ENCODE data around the gene MIDN.

MIDN gene

DNA sequence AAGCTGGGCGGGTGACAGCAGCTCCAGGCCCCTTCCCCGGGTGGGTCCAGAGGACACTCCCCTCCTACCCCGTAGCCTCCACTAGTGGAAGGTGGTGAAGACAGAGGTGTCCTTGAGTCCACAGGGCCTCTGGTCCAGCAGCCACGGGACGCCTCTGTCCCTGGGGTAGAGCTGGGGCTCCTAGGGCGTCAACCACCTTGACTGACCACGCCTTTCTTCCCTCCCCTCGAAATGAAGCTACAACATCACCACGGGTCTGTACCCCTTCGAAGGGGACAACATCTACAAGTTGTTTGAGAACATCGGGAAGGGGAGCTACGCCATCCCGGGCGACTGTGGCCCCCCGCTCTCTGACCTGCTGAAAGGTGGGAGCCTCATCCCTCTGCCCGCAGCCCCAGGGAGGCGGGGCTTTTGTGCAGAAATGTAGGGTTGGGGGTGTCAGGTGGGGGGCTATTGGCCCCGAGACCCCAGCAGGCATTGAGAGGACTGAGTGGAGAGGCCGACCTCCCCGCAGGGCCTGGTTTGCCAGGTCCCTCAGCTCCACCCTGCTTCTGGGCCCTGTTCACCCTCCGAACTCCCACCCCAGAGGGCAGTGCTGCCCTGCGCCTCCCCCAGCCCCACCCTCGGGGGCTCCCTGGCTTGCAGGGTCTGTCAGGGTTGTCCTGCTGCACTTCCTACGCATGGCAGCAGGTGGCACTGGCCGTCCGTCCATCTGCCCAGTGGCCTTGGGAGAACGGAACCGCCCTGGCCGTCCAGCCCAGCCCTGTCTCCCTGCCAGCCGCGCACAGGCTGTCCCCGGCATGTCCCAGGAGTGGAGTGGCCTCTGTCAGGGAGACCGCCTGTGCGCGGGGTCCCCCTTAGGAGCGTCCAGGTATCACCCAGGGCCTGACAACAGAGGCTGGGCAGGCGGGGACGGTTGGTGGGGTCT is 27.1 kb upstream of the MIDN start:
- no peak for DNase-seq (ENCODE audit: low read depth)

DNA sequence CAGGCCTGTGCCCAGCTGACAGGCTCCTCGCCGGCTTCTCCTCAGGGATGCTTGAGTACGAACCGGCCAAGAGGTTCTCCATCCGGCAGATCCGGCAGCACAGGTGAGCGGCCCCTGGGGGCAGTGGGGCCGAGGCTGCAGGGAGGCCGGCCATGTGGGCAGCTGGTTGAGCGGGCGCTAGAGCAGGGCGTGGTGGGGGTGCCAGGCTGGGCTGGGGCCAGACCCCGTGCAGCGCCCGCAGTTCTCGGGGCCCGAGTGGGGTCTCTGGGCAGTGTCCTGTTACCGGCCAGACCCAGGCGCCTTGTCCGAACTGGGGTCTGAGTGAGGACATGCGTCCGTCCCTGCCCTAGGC is 26.5 kb upstream of the MIDN start:
- no peak for DNase-seq (ENCODE audit: low read depth)

DNA sequence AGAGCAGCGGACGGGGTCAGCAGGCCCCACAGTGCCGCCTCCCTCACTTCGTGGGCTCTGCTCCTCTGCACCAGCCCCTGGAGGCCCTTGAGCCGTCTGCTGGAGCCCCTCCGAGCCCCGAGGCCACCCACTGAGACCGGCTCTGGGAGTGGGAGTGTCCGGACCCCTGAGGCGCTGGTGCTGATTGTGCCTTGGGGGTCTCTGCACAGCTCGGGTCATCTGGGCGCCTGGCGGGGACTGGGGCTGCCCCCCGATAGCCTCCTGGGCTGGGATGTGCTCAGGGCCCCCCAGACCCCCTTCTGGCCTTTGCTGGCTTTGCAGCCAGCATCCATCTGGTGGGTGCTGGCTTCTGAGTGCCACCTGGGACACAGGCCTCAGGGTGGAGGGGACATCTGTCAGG is 26.0 kb upstream of the MIDN start:
- DNase-seq (ENCODE audit: low read depth), result no peak

DNA sequence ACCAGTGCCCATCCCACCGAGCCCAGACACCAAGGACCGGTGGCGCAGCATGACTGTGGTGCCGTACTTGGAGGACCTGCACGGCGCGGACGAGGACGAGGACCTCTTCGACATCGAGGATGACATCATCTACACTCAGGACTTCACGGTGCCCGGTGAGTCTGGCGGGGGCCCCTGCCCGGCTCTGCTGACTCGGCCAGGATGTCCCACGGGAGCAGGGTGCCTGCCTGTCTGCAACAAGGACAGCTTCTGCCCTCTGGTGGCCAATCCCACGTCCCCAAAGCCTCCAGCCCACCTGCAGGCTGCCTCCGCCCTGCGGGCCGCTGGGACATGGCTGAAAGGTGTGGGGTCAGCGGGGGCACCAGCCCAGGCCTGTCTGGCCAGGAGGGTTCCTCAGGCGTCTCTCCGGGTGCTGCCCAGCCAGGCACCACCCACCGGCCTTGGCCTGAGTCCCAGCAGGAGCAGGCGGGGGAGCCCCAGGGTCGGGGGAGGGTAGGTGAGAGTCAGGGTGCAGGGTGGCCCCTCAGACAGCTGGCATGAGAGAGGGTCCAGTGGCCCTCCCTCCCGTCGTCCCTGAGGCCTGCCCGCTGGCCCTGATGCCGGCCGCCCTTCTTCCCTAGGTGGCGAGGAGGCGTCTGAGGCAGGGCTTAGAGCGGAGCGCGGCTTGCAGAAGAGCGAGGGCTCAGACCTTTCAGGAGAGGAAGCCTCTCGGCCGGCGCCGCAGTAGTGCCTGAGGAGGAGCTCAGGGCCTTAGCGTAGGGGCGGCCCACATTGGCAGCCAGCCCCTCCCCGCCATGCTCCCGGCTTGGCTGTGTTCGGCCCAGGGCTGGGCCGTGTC is 25.1 kb upstream of the MIDN start:
- no peak for DNase-seq (ENCODE audit: low read depth)

DNA sequence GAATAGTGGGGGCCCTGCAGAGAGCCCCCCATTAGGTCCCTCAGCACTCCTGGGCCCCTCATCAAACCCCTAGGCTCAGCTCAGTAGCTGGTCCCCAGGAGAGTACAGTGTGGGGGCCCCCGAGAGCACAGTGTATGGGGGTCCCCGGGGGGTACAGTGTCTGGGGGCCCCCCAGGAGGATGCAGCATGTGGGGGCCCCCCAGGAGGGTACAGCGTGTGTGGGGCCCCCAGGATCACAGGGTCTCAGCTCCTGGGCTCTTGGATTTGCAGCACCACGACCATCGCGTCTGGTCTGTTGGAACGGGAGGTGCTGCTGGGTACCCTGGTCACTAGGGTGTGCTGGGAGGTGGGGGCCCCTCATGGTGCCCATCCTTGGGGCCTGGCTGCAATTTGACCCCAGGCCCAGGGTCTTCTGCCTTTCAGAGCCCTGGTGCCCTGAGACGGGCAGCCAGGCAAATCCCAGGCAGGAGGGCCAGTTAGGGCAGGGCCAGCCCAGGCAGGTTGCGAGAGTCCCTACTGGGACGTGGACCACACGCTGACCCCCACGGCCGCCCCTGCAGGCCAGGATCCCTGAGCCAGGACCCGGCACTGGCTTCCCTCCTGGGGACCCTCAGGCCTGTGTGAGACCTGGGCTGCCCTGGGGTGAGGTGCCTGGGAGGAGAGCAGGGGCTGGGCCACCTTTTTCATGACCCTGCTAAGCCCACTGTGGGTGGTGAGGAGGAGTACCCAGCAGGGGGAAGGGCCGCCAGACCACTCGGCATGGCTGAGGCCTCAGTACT is 24.1 kb upstream of the MIDN start:
- DNase-seq (ENCODE audit: low read depth), result no peak

DNA sequence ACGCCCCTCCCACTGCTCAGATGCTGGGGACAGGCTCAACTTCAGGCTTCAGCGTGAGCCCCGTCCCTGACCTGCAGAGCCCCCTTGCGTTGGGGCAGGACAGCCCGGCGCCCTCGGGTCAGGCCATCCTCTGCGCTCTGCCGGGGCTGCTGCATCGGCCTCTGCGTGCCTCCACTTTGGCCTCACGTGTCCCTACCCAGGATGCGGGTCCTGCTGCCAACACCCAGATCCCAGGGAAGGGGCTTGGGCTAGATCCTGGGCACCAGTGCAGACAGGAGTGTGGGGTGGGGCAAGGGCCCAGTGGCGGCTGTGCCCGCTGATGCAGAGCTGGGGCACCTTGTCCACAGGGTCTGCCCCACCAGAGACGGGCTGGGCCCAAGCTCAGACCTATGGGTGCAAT is 23.5 kb upstream of the MIDN start:
- DNase-seq (ENCODE audit: low read depth), result no peak

DNA sequence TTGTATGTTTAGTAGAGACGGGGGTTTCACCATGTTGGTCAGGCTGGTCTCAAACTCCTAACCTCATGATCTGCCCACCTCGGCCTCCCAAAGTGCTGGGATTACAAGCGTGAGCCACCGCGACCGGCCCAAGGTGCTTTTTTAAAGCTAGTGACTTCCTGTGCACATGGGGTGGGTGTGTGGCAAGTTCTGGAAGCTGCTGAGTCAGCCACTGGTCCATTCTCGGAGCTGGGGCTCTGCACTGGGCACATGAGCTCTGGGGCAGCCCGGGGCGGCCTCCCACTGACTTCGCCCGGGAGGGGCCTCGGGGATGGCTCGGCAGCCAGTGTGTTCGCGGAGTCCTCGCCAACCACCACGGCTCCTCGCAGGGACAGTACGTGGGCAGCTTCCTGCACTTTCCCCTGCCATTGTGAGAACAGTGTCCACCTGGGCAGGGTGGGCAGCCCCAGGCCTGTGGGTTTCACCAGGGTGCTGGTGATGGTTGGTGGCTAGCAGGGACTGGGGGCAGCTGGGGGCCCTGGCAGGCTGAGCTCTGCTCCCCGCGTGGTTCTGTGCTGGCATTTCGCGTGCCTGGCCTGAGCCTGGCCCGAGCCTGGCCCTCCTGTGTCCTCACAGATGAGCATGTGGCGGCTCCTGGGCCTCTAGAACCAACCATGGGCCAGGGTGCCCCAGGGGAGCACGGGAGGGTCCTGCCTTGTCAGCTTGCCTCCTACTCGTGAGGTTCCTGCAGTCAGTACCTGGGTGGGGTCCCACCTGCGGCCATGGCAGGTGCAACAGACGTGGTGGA is 22.8 kb upstream of the MIDN start:
- DNase-seq (ENCODE audit: low read depth), result no peak

DNA sequence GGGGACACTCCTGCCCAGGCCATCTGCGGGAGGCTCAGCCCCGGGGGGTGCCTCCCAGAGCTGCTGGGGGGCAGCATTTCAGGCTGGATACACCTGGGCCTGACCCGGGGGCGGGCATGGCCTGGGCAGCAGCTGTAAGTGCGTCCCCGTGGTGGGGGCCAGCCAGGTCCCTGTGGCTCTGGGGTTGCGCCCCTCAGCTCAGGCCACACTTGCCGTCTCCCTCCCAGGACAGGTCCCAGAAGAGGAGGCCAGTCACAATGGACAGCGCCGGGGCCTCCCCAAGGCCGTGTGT is 22.2 kb upstream of the MIDN start:
- no peak for DNase-seq (ENCODE audit: low read depth)

DNA sequence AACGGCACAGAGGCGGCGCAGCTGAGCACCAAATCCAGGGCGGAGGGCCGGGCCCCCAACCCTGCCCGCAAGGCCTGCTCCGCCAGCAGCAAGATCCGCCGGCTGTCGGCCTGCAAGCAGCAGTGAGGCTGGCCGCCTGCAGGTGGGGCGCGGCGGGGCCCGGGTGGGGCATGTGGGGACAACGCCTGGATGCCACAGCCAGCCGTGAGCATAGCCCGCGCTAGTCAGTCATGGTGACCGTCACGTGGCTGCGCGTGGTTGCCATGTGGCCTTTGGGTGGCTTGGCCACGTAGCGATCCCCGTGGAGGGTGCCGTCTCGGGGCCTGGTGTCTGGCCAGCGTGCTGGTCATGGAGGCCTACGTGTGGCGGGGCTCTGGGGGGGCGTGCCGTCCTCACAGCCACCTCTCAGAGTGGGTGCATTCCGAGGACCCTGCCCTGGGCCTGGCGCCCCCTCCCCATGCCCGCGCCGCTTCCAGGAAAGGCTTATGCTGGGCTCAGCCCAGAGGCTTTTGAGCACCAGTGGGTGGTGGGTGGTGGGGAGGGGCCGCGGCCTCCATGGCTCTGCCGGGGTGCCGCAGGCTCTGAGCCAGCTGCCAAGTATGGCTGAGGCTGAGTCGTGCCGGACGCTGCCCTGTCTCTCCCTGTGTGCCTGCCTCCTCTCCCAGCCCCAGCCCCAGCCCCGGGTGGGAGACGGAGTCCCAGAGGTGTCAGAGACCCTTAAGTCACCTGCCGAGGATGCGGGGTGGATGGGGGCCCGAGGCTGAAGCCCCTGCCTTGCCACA is 21.7 kb upstream of the MIDN start:
- no peak for DNase-seq (ENCODE audit: low read depth)

DNA sequence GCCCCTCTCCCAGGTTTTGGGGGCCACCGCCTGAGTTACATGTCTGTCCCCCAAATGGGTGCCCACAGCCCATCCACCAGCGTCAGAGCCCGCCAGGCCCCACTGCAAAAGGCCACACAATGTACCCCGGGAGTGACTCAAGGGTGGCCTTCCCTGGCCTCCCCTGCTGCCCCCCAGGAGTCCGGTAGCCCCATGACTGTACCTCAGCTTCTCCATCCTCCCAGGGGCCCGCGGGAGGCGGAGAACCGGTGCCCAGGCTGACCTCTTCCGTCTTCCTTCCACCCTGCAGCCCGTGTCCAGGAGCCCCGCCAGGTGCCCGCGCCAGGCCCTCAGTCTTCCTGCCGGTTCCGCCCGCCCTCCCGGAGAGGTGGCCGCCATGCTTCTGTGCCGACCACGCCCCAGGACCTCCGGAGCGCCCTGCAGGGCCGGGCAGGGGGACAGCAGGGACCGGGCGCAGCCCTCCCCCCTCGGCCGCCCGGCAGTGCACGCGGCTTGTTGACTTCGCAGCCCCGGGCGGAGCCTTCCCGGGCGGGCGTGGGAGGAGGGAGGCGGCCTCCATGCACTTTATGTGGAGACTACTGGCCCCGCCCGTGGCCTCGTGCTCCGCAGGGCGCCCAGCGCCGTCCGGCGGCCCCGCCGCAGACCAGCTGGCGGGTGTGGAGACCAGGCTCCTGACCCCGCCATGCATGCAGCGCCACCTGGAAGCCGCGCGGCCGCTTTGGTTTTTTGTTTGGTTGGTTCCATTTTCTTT is 20.9 kb upstream of the MIDN start:
- DNase-seq (ENCODE audit: low read depth), result no peak

DNA sequence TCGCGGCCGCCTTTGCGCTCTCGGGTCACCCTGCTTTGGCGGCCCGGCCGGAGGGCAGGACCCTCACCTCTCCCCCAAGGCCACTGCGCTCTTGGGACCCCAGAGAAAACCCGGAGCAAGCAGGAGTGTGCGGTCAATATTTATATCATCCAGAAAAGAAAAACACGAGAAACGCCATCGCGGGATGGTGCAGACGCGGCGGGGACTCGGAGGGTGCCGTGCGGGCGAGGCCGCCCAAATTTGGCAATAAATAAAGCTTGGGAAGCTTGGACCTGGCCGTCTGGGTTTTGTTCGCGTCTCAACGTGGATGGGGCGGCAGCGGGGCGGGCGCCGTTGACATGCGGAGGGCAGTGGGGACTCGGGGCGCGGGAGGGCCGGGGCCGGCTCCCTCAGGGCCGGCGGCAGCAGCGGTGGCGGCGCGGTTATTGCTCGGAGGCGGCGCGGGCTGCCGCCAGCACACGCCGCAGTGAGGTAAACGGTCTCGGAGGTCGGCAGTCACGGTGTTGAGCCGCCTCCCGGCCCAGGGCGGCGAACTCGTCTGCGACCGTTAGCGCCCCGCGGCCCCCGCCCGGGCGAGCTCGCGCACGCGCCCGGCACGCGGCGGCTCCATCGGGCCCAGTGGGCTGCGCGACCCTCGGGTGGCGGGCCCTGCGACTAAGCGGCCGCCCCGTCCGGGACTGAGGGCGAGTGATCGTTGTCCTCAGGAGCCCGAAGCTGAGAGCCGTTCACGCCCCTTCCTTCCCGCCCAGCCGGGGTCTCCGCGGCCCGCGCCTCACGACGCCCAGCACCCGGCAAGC is 20.0 kb upstream of the MIDN start:
- no peak for DNase-seq (ENCODE audit: low read depth)

DNA sequence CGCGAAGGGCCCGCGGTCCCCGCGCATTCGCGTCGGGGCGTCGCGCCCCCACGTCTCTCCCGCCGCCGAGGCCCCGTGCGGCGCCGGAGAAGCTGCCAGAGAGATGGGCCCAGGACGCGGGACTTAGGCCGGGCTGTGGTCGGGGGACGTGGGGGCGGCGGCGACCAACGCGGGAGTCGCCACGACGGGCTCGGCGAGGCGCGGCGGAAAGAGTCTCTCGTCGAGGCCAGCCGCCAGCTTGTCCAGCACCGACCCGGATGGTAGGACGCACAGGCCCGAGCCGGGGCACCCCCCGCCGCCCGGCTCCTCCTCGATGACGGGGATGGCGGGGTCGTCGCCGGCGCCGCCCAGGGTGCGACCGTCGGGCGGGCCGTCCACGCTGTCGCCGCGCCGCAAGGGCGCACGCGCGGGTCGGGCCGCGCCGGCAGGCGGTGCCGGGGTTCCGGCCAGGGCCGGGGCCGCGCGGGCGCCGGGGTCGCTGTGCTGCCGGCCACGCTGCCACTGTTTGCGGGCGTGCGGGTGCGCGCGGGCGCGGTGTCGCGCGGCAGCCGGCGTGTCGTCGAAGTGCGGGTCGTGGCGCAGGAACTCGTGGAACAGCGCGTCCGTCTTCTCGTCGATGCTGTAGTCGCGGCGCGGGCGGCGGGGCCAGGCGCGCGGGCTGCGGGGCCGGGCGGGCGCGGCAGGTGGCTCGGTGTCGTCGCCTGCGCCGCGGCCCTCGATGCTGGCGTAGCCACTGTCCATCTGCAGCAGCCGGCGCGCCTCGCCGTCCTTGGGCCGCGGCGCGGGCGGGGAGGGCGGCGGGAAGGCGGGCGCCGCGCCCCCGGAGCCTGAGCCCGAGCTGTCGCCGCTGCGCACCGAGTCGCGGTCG is 19.1 kb upstream of the MIDN start:
- no peak for DNase-seq (ENCODE audit: low read depth)

DNA sequence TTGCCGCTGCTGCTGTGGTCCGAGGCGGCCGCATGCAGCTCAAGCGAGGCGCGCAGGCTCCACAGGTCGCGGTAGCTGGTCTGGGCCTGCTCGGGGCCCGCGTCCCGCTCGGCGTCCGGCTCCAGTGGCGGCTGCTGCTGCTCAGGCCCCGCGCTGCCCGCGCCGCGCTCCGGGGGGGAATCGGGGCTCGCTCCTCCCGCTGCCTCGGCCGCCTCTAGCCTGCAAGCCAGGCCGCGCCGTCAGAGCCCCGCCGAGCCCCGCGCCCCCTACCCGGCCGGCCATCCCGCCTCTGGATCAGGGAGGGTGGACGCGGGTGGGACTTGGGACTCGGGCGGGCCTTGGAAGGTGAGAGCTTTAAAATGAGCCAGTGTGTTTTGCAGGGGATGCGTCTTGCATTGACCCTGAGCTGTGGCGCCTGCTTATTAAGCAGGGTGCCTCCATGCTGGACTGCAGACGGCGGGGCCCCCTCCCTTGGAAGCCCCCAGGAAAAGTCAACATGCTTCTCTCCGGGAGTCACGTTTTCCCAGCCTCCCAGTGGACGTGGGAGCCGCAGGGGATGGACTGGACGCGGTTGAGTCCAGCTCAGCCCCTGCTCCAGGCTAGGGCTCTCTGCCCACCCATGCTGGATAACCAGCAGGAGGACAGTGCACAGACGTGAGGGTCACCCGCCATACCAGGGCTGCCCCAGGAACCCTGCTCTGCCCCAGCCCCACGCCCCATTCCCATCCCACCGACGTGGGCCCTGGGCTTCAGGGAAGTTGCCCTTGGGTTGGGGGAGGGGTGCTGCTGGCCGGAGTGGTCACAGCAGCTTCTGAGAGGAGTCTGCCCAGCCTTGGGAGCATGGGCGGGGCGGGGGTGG is 18.2 kb upstream of the MIDN start:
- DNase-seq (ENCODE audit: low read depth), result no peak

DNA sequence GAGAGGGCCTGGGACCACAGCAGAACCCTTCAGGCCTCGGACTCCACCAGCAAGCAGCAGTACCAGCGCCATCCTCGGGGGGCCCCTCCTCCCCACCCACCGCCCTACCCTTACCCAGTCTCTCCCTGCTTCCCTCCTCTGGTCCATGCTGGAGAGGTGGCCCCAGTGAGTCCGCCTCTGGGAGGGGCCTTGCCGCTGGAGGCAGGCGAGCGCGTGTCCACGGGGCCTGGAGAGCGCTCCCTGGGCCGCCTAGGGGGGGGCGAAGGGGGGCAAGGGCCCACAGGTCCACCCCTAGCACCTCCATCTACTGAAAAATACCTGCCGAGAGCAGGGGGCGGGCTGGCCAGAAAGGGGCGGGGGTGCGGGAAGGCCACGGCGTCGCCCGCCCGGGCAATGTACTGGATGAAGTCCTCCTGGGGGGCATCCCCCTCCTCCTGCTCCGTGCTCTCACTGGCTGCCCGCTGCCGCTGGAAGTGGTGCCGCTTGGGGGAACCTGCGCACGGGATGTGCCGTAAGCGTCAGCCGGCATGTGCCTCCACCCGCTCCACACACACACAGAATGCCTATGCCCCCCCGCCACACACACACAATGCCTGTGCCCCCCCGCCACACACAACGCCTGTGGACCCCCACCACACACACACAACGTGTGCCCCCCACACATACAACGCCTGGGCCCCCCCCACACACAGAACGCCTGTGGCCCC is 17.4 kb upstream of the MIDN start:
- no peak for DNase-seq (ENCODE audit: low read depth)

DNA sequence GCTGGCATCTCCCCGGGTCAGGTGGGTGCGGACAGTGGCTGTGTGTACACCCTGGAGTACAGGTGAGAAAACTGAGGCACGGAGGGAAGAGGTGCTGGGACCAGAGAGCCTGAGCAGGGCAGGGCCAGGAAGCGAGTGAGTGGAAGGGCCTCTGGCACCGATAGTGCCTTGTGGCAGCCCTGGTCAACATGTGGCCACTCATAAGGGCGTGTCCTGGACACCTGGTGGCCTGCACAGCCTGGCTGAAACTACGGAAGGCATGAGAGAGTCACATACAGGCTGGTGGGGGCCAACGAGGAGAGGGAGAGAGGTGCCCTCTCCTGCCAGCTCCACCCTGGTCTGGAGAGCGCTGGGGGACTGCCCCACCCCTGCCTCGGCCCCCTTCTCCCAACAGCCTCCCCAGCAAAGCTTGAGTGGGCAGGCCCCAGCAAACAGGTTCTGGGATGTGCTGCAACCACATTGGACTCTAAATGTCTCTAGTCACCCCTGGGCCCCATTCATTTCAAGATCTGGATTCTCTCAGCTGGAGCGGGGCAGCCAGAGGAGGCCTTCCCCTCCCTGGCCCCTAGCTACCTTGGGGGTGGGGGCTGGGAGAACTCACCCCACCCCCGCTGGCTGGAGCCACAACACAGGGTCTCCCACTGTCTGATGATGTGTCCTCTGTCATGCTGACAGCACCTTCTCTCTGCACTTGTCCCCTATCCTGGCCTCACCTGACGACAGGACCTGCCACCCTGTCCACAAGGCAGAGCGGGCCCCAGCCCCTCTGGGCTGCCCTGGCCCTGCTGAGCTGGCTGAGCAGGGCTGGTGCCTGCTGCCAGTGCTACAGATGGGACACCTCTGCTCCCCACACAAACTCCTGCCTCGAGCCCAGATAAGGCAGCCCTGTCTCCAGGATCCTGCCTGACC is 16.4 kb upstream of the MIDN start:
- no peak for DNase-seq (ENCODE audit: low read depth)

DNA sequence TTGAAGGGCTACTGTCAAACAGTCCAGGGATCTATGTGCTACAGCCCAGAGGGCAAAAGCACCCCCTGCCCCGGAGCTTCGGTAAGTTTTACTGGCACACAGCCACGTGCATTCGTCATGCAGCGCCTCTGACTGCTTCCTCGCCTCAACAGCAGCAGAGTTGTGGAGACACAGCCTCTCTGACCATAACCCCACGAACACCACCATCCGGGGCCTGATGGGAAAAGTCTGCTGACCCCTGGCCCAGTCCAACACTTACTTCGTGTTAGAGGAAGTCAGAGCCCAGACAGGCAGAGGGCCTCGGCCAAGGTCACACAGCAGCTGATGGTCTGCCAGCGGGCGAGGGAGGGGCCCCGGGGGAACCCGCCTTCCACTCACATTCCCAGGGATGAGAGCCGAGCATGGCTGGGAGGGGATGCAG is 15.7 kb upstream of the MIDN start:
- no peak for DNase-seq (ENCODE audit: low read depth)
